ENCODE data around the gene ACO1.

DNA sequence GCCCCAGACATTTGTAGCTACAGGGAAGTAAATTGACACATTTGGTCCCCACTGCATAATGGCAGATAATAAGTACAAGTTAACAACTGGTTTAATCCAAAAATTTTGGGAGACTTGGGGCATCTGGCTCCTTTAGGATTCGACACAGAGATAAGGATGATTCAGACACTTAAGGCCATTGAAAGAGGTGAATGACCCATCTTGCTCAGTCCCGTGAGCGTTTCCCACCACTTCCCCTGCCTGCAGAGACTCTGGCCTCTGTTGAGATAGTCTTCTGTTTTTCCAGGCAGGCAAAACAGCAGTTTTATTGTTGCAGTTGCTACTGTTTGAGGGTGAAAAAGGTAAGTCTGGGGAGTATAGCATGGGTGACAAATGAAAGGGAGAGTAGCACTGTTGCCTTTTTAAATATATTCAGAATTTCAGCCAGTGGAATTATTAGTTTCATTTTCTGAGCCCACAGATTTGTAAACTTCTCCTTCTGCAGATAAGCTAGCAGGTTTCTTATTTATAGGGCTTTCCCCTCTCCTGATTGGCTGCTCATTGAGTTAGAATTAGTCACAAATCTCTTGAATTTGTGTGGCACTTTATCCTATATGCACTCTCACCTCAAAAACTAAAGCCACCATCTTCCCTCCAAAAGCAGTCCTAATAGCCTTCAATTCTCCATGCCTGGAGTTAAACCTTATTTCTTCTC lies 19.3 kb downstream of the ACO1 start:
- TF ChIP-seq FOXA1 (IDR thresholded peaks at IDR 0.05) = no peak
- no peak for TF ChIP-seq SP1 (IDR thresholded peaks at IDR 0.05)
- no peak for TF ChIP-seq ZNF384 (IDR thresholded peaks at IDR 0.05)
- no peak for TF ChIP-seq ELF4 (IDR thresholded peaks at IDR 0.05)
- TF ChIP-seq HDGF (IDR thresholded peaks at IDR 0.05; ENCODE audit: borderline replicate concordance) = no peak
- no peak for TF ChIP-seq TARDBP (IDR thresholded peaks at IDR 0.05)

Measured in HEK293T (cell line).